ENCODE data around the gene HOXB9. TPM values are rescaled to one million over a fixed set of nuclear protein-coding genes. Genes with fewer than 3 reads are reported as not detected.

The HOXB9 gene
- total RNA-seq, 4 donors from 2014 or later, result not detected

GRCh38 chr17:48655913-48656312 is 29.8 kb upstream of the HOXB9 start:
- in situ Hi-C loops (cut with MboI; ENCODE audit: low sequenced_read_pairs in 4 of 4), result loop anchor here in 1 of 4 donors (25.0 kb wide), 1 partner anchor 231 kb away; the partner anchor contains the start of gene ATP5MC1
- intact Hi-C loops (cut with DNase I; ENCODE audit: low total_unique reads), result loop anchor here (10.0 kb wide), 1 partner anchor 99 kb away; no protein-coding TSS in a partner anchor
- Histone ChIP-seq H3K27me3 (peaks cover 2 to 6% (median 4%) of the 10 kb centered on the region in 3 donors), H3K9me3 (no peaks in the 10 kb centered on the region), H3K27ac (no peak overlapping the region), H3K36me3 (no peaks in the 10 kb centered on the region), H3K4me3 (no peak overlapping the region), H3K4me1 (no peaks in the 10 kb centered on the region)
- no peak for TF ChIP-seq POLR2A (IDR thresholded peaks at IDR 0.05)
- TF ChIP-seq CTCF (IDR thresholded peaks at IDR 0.05 in 4 of 5, conservative IDR thresholded peaks at IDR 0.05 in 1 of 5), result no peak
- ATAC-seq, result no peak
- DNase-seq, result no peak

- intact Hi-C loops (cut with DNase I; ENCODE audit: low total_unique reads) (loop anchor here (10.0 kb wide), 1 partner anchor 105 kb away; no protein-coding TSS in a partner anchor), in situ Hi-C loops (cut with MboI; ENCODE audit: low sequenced_read_pairs in 4 of 4) (loop anchor here in 1 of 4 donors (25.0 kb wide), 2 partner anchors 88 to 238 kb away; partner anchors contain the start of genes ATP5MC1 and HOXB13)
- DNase-seq, result no peak
- TF ChIP-seq POLR2A (IDR thresholded peaks at IDR 0.05) (no peak), CTCF (IDR thresholded peaks at IDR 0.05 in 4 of 5, conservative IDR thresholded peaks at IDR 0.05 in 1 of 5) (no peak)
- ATAC-seq, result no peak
- H3K4me3 ChIP-seq, result no peak overlapping the region
- no peak overlapping the region for H3K27ac ChIP-seq
- H3K9me3 ChIP-seq, result no peaks in the 10 kb centered on the region
- peaks cover 51 to 59% (median 57%) of the 10 kb centered on the region in 3 donors for H3K27me3 ChIP-seq
- H3K4me1 ChIP-seq, result no peaks in the 10 kb centered on the region
- H3K36me3 ChIP-seq, result no peaks in the 10 kb centered on the region
Measured at GRCh38 chr17:48649741-48650140, 23.6 kb upstream of the HOXB9 start.

GRCh38 chr17:48647963-48648245 is 21.7 kb upstream of the HOXB9 start:
- ATAC-seq (no peak), DNase-seq (no peak)
- no peaks in the 10 kb centered on the region for H3K9me3 ChIP-seq
- in situ Hi-C loops (cut with MboI; ENCODE audit: low sequenced_read_pairs in 4 of 4) (loop anchor here in 1 of 4 donors (25.0 kb wide), 1 partner anchor 89 kb away; the partner anchor contains the start of gene HOXB13), intact Hi-C loops (cut with DNase I; ENCODE audit: low total_unique reads) (no loop called here)
- H3K36me3 ChIP-seq, result no peaks in the 10 kb centered on the region
- no peaks in the 10 kb centered on the region for H3K4me1 ChIP-seq
- peak overlapping the region in 2 of 4 donors; percentile 38 to 48 for H3K4me3 ChIP-seq
- no peak overlapping the region for H3K27ac ChIP-seq
- peaks cover 65 to 75% (median 72%) of the 10 kb centered on the region in 3 donors for H3K27me3 ChIP-seq
- TF ChIP-seq CTCF (IDR thresholded peaks at IDR 0.05 in 4 of 5, conservative IDR thresholded peaks at IDR 0.05 in 1 of 5), result no peak
- no peak for TF ChIP-seq POLR2A (IDR thresholded peaks at IDR 0.05)

- Histone ChIP-seq H3K4me1 (no peaks in the 10 kb centered on the region), H3K9me3 (no peaks in the 10 kb centered on the region), H3K36me3 (no peaks in the 10 kb centered on the region), H3K27me3 (peaks cover 71 to 78% (median 77%) of the 10 kb centered on the region in 3 donors), H3K4me3 (peak overlapping the region; percentile 24 to 48 (median 36)), H3K27ac (no peak overlapping the region)
- no peak for ATAC-seq
- intact Hi-C loops (cut with DNase I; ENCODE audit: low total_unique reads), result no loop called here
- in situ Hi-C loops (cut with MboI; ENCODE audit: low sequenced_read_pairs in 4 of 4), result loop anchor here in 1 of 4 donors (25.0 kb wide), 1 partner anchor 90 kb away; the partner anchor contains the start of gene HOXB13
- no peak for TF ChIP-seq CTCF (IDR thresholded peaks at IDR 0.05 in 4 of 5, conservative IDR thresholded peaks at IDR 0.05 in 1 of 5)
- DNase-seq, result no peak
Measured at GRCh38 chr17:48647103-48647962, 21.2 kb upstream of the HOXB9 start.

Measured in gastrocnemius medialis (tissue), 4 donors.